Liver (tissue), 9 donors: ENCODE data around the gene BLID. TPM values are rescaled to one million over a fixed set of nuclear protein-coding genes. Genes with fewer than 3 reads are reported as not detected.

ENCODE experiments used
- DNase-seq: peaks from one replicate; pipeline ENCODE4 v3.0.0-alpha.2; 2017; ENCODE audit warnings: low spot score
- H3K27ac ChIP-seq, 2 donors: one replicate each; pipeline ENCODE4 v1.7.0; 2013; ENCODE audit warnings: inconsistent platforms in 2 of 2, low read length in 2 of 2, control low read depth in 1 of 2, low read depth in 1 of 2, mild to moderate bottlenecking in 1 of 2
- H3K27me3 ChIP-seq, 4 donors: one replicate each; pipeline versions ENCODE4 v1.6.1 to v1.7.0; 2013; ENCODE audit warnings: low read length in 3 of 4, inconsistent platforms in 1 of 4, mild to moderate bottlenecking in 1 of 4, moderate library complexity in 1 of 4; ENCODE audit not compliant: control insufficient read depth in 4 of 4, insufficient read depth in 4 of 4
- H3K36me3 ChIP-seq, 4 donors: one replicate each; pipeline versions ENCODE4 v1.6.1 to v1.7.0; 2013; ENCODE audit warnings: low read length in 3 of 4, mild to moderate bottlenecking in 3 of 4, low read depth in 1 of 4, moderate library complexity in 1 of 4; ENCODE audit not compliant: control insufficient read depth in 4 of 4, insufficient read depth in 3 of 4
- H3K4me1 ChIP-seq, 4 donors: one replicate each; pipeline versions ENCODE4 v1.6.1 to v1.7.0; 2013; ENCODE audit warnings: low read length in 3 of 4, mild to moderate bottlenecking in 3 of 4, moderate library complexity in 1 of 4; ENCODE audit not compliant: control insufficient read depth in 4 of 4, insufficient read depth in 4 of 4
- H3K4me3 ChIP-seq, 3 donors: one replicate each; pipeline versions ENCODE4 v1.6.1 to v1.7.0; 2013; ENCODE audit warnings: low read length in 3 of 3, control low read depth in 1 of 3, low read depth in 1 of 3, mild to moderate bottlenecking in 1 of 3
- H3K9ac ChIP-seq, 2 donors: one replicate each; pipeline ENCODE4 v1.7.0; 2013; ENCODE audit warnings: low read length in 2 of 2, mild to moderate bottlenecking in 2 of 2, moderate library complexity in 2 of 2, control low read depth in 1 of 2, low read depth in 1 of 2
- H3K9me3 ChIP-seq, 4 donors: one replicate each; pipeline versions ENCODE4 v1.6.1 to v1.7.0; 2013; ENCODE audit warnings: low read length in 3 of 4; ENCODE audit not compliant: control insufficient read depth in 4 of 4
- CTCF ChIP-seq: fragments of 150-350 bp; IDR thresholded peaks from 2 replicates; pipeline ENCODE4 v1.5.1; 2017; ENCODE audit warnings: improper control_type of control experiment, low read depth, low read length; ENCODE audit not compliant: missing input control
- EGR1 ChIP-seq, 2 donors: IDR thresholded peaks; 2 replicates each; pipeline ENCODE4 v1.6.1; 2016 to 2018; ENCODE audit warnings: antibody characterized with exemption in 2 of 2, low read depth in 2 of 2
- FOXA1 ChIP-seq: IDR thresholded peaks from 2 replicates; pipeline ENCODE4 v1.6.1; 2016; ENCODE audit warnings: antibody characterized with exemption
- FOXA2 ChIP-seq: IDR thresholded peaks from 2 replicates; pipeline ENCODE4 v1.6.1; 2016; ENCODE audit warnings: antibody characterized with exemption
- GABPA ChIP-seq, 2 donors: IDR thresholded peaks in 1 of 2; conservative IDR thresholded peaks in 1 of 2; 2 replicates each; pipeline ENCODE4 v1.6.1; 2016; ENCODE audit warnings: antibody characterized with exemption in 2 of 2, mild to moderate bottlenecking in 1 of 2, moderate library complexity in 1 of 2
- HNF4A ChIP-seq, 2 donors: conservative IDR thresholded peaks; 2 replicates each; pipeline ENCODE4 v1.6.1; 2016; ENCODE audit warnings: antibody characterized with exemption in 2 of 2, mild to moderate bottlenecking in 2 of 2
- HNF4G ChIP-seq: IDR thresholded peaks from 2 replicates; pipeline ENCODE4 v1.6.1; 2016; ENCODE audit warnings: antibody characterized with exemption
- JUND ChIP-seq, 2 donors: IDR thresholded peaks; 2 replicates each; pipeline ENCODE4 v1.6.1; 2016; ENCODE audit warnings: antibody characterized with exemption in 2 of 2
- MAX ChIP-seq: IDR thresholded peaks from 2 replicates; pipeline ENCODE4 v1.6.1; 2016; ENCODE audit warnings: antibody characterized with exemption
- NR2F2 ChIP-seq: IDR thresholded peaks from 2 replicates; pipeline ENCODE4 v1.6.1; 2016; ENCODE audit warnings: antibody characterized with exemption
- RAD21 ChIP-seq, 2 donors: IDR thresholded peaks; 2 replicates each; pipeline ENCODE4 v1.6.1; 2016; ENCODE audit warnings: antibody characterized with exemption in 2 of 2, mild to moderate bottlenecking in 2 of 2
- REST ChIP-seq: IDR thresholded peaks from 2 replicates; pipeline ENCODE4 v1.6.1; 2016; ENCODE audit warnings: antibody characterized with exemption, mild to moderate bottlenecking
- RXRA ChIP-seq, 2 donors: IDR thresholded peaks; 2 replicates each; pipeline ENCODE4 v1.6.1; 2017 to 2018; ENCODE audit warnings: antibody characterized with exemption in 2 of 2, mild to moderate bottlenecking in 1 of 2
- SP1 ChIP-seq: IDR thresholded peaks from 2 replicates; pipeline ENCODE4 v1.6.1; 2018; ENCODE audit warnings: antibody characterized with exemption, mild to moderate bottlenecking
- TAF1 ChIP-seq: conservative IDR thresholded peaks from 2 replicates; pipeline ENCODE4 v1.6.1; 2016; ENCODE audit warnings: antibody characterized with exemption, mild to moderate bottlenecking
- ZBTB33 ChIP-seq: IDR thresholded peaks from 2 replicates; pipeline ENCODE4 v1.6.1; 2016; ENCODE audit warnings: antibody characterized with exemption
- WGBS: extraction: QIAGEN DNeasy Blood & Tissue Kit; methylation state at CpG from one replicate; pipeline ENCODE4 v1.1.7; 2013; 5-methylcytosine and 5-hydroxymethylcytosine counted together
- polyA plus RNA-seq, 2 donors: library from polyadenylated mRNA; stranded (reverse) in 1 of 2; unstranded in 1 of 2; fragments of 200-250 nt in 1 of 2; fragments of >200 nt in 1 of 2; fragmentation: Nextera tagmentation in 1 of 2; extraction: Ambion mirVana in 1 of 2; gene quantifications; one replicate each; pipeline versions ENCODE4 v1.2.1 to v1.2.3, GENCODE V29; 2013 to 2015
- total RNA-seq, 2 donors: library from RNA; depleted of rRNA; stranded (reverse); fragments of >200 nt; gene quantifications; one replicate each; pipeline ENCODE4 v1.2.3, GENCODE V29; 2014
- TF ChIP-seq, protein P1 (sequence below): IDR thresholded peaks from 2 replicates; pipeline ENCODE4 v1.6.1; 2016; ENCODE audit warnings: antibody characterized with exemption
- donor health status: healthy.
- donor health status: healthy.
- donor health status: healthy.
- donor health status: healthy.
- donor health status: healthy.

BLID gene
- total and polyA plus RNA-seq, 4 donors, result 0.18 to 0.84 (median 0.33) TPM; not detected in 1

- 69% methylated on average over 3 of the region's 3 CpGs for WGBS
- H3K4me3 ChIP-seq, result no peak overlapping the region
- no peak for TF ChIP-seq CTCF
- TF ChIP-seq RXRA (IDR thresholded peaks at IDR 0.05), result no peak
- TF ChIP-seq EGR1 (IDR thresholded peaks at IDR 0.05; ENCODE audit: low read depth in 2 of 2), result no peak
- TF ChIP-seq HNF4G, result no peak
- TF ChIP-seq FOXA2, result no peak
- TF ChIP-seq, protein P1, sequence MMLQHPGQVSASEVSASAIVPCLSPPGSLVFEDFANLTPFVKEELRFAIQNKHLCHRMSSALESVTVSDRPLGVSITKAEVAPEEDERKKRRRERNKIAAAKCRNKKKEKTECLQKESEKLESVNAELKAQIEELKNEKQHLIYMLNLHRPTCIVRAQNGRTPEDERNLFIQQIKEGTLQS, result no peak
- TF ChIP-seq FOXA1, result no peak
- TF ChIP-seq JUND (IDR thresholded peaks at IDR 0.05), result no peak
- TF ChIP-seq ZBTB33, result no peak
- TF ChIP-seq TAF1, result no peak
- TF ChIP-seq HNF4A (conservative IDR thresholded peaks at IDR 0.05), result no peak
Measured at GRCh38 chr11:122107045-122107444, 9.0 kb downstream of the BLID start.

DNA sequence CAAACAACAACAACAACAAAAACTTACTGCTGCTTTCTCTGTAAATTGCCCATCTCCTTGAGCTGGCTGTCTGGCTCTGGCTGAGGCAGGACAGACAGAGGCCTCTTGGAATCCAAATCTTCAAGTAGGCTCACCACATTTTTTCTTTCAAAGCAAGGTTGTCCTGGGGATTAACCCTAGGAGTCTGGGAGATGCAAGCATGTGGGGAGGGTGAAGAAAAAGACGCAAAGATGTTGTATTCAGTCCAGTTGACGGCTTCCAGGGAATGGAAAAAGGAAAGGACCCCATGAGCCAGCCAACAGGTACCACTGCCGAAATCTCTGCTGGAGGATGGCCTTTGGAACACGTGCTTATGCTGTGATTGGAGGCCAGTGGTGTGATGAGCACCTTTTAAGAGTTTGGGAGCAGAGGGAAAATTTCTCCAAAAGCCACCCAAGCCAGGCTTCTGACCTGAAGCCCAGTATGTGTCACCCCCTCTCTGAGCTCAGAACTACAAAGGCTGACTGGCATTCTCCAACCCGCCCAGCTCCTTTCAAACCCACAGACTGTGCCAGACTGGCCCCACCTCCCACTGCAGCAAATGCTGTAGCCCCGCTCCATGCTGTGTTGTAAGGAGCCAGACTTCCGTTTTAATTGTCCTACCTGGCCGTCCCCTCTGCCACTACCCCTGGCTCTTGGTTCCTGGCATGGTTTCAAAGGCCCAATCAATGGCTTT, 10.8 kb downstream of the BLID start:
- H3K4me3 ChIP-seq, result no peak overlapping the region
- H3K27me3 ChIP-seq, result no peaks in the 10 kb centered on the region
- H3K4me1 ChIP-seq, result no peaks in the 10 kb centered on the region
- no peak for DNase-seq
- H3K9ac ChIP-seq, result no peak overlapping the region
- no peak for TF ChIP-seq CTCF
- TF ChIP-seq GABPA (IDR thresholded peaks at IDR 0.05 in 1 of 2, conservative IDR thresholded peaks at IDR 0.05 in 1 of 2), result no peak
- TF ChIP-seq REST, result no peak
- no peak for TF ChIP-seq SP1
- no peak for TF ChIP-seq MAX
- no peak for TF ChIP-seq NR2F2
- TF ChIP-seq TAF1, result no peak
- no peak for TF ChIP-seq HNF4A (conservative IDR thresholded peaks at IDR 0.05)
- TF ChIP-seq, protein P1, result no peak
- no peak for TF ChIP-seq JUND (IDR thresholded peaks at IDR 0.05)
- no peak for TF ChIP-seq RAD21 (IDR thresholded peaks at IDR 0.05)
- H3K36me3 ChIP-seq, result no peaks in the 10 kb centered on the region
- no peaks in the 10 kb centered on the region for H3K9me3 ChIP-seq
- 88% methylated on average over 8 of the region's 8 CpGs for WGBS
- no peak overlapping the region for H3K27ac ChIP-seq

More at GRCh38 chr11:122107045-122107444, 9.0 kb downstream of the BLID start:
- Histone ChIP-seq H3K4me1 (no peaks in the 10 kb centered on the region), H3K9me3 (no peaks in the 10 kb centered on the region), H3K27ac (no peak overlapping the region), H3K27me3 (no peaks in the 10 kb centered on the region), H3K9ac (no peak overlapping the region), H3K36me3 (no peaks in the 10 kb centered on the region)
- no peak for DNase-seq
